ENCODE data around the gene DND1.
"Not testable (repeated sequence)": the region's sequence is repeated elsewhere in the genome, so short reads cannot be mapped to it uniquely, and the experiment has no call there.

Gene DND1

GRCh38 chr5:140674211-140674610 is 835 bp upstream of the DND1 start:
- in situ Hi-C loops (cut with MboI; ENCODE audit: low sequenced_read_pairs): no loop called here

GRCh38 chr5:140672455-140673186 is 755 bp downstream of the DND1 start:
- in situ Hi-C loops (cut with MboI; ENCODE audit: low sequenced_read_pairs): no loop called here

- in situ Hi-C loops (cut with MboI; ENCODE audit: low sequenced_read_pairs): no loop called here
Observed at GRCh38 chr5:140671472-140672125, 1.8 kb downstream of the DND1 start.

GRCh38 chr5:140671035-140671434 is 2.3 kb downstream of the DND1 start:
- in situ Hi-C loops (cut with MboI; ENCODE audit: low sequenced_read_pairs): not testable (repeated sequence)

- in situ Hi-C loops (cut with MboI; ENCODE audit: low sequenced_read_pairs): no loop called here
Observed at GRCh38 chr5:140664359-140665119, 8.8 kb downstream of the DND1 start, which contains the start of gene WDR55. WDR55 (plus strand) TSS chr5:140664904; CDS start chr5:140664913, 9 bp downstream.

GRCh38 chr5:140664030-140664358 is 9.4 kb downstream of the DND1 start:
- in situ Hi-C loops (cut with MboI; ENCODE audit: low sequenced_read_pairs): no loop called here

GRCh38 chr5:140660371-140660770 is 13.0 kb downstream of the DND1 start:
- in situ Hi-C loops (cut with MboI; ENCODE audit: low sequenced_read_pairs): not testable (repeated sequence)

- in situ Hi-C loops (cut with MboI; ENCODE audit: low sequenced_read_pairs): no loop called here
Observed at GRCh38 chr5:140658870-140659269, 14.5 kb downstream of the DND1 start.

GRCh38 chr5:140647042-140647419 is 26.3 kb downstream of the DND1 start:
- in situ Hi-C loops (cut with MboI; ENCODE audit: low sequenced_read_pairs): no loop called here

GRCh38 chr5:140642718-140643117 is 30.7 kb downstream of the DND1 start:
- in situ Hi-C loops (cut with MboI; ENCODE audit: low sequenced_read_pairs): no loop called here

GRCh38 chr5:140641716-140642115 is 31.7 kb downstream of the DND1 start:
- in situ Hi-C loops (cut with MboI; ENCODE audit: low sequenced_read_pairs): no loop called here

- in situ Hi-C loops (cut with MboI; ENCODE audit: low sequenced_read_pairs): no loop called here
Observed at GRCh38 chr5:140639148-140639981, 34.0 kb downstream of the DND1 start, which contains the start of gene TMCO6. TMCO6 (plus strand) TSS chr5:140639451; CDS start chr5:140639528, 77 bp downstream.

- in situ Hi-C loops (cut with MboI; ENCODE audit: low sequenced_read_pairs): not testable (repeated sequence)
Observed at GRCh38 chr5:140638898-140639147, 34.6 kb downstream of the DND1 start.

- in situ Hi-C loops (cut with MboI; ENCODE audit: low sequenced_read_pairs): no loop called here
Observed at GRCh38 chr5:140637371-140638100, 35.8 kb downstream of the DND1 start.

GRCh38 chr5:140635291-140636257 is 37.8 kb downstream of the DND1 start:
- in situ Hi-C loops (cut with MboI; ENCODE audit: low sequenced_read_pairs): no loop called here

GRCh38 chr5:140634103-140634502 is 39.3 kb downstream of the DND1 start:
- in situ Hi-C loops (cut with MboI; ENCODE audit: low sequenced_read_pairs): loop anchor here (5.0 kb wide), 1 partner anchor 67 kb away; no protein-coding TSS in a partner anchor

- in situ Hi-C loops (cut with MboI; ENCODE audit: low sequenced_read_pairs): loop anchor here (5.0 kb wide), 1 partner anchor 66 kb away; no protein-coding TSS in a partner anchor
Observed at GRCh38 chr5:140633501-140633900, 39.9 kb downstream of the DND1 start.

- in situ Hi-C loops (cut with MboI; ENCODE audit: low sequenced_read_pairs): loop anchor here (5.0 kb wide), 1 partner anchor 66 kb away; no protein-coding TSS in a partner anchor
Observed at GRCh38 chr5:140633021-140633471, 40.3 kb downstream of the DND1 start, which contains the start of gene CD14. CD14 (minus strand) TSS chr5:140633175; CDS start chr5:140633071, 104 bp downstream.

Measured in HL-60/S4 treated with phorbol 12-myristate 13-acetate at 8.2 ng/mL for 4 days and 3 days (cell line).